WTC11 (cell line): Measurements from ENCODE around the gene SEC23IP. TPM values are rescaled to one million over a fixed set of nuclear protein-coding genes. Genes with fewer than 3 reads are reported as not detected.

Source experiments
- ATAC-seq: fragments of 200-7000 bp; cut with Tn5 transposase; 2 replicates; pipeline ENCODE4 v1.10.0; 2021; ENCODE audit warnings: mild to moderate bottlenecking, moderate library complexity
- CTCF ChIA-PET: fragments of 300-600 bp; sonication (Branson Sonifier 250); formaldehyde crosslinking; loops from one replicate; lab custom pipeline; 2021; ENCODE audit warnings: antibody characterized with exemption; lab: Charles Lee
- POLR2A ChIA-PET: fragments of 350-600 bp; sonication (Branson Sonifier 250); formaldehyde crosslinking; loops from one replicate; lab custom pipeline; 2021; ENCODE audit warnings: antibody characterized with exemption; lab: Charles Lee
- DNase-seq: peaks from one replicate; pipeline ENCODE4 v3.0.0; 2021; ENCODE audit warnings: low spot score
- H3K27ac Mint-ChIP-seq: 2 replicates; pipeline ENCODE4 v1.8.0; 2021; ENCODE audit warnings: mixed read lengths
- H3K27me3 Mint-ChIP-seq: 2 replicates; pipeline ENCODE4 v1.8.0; 2021; ENCODE audit warnings: low read depth, mild to moderate bottlenecking, moderate library complexity, mixed read lengths
- H3K36me3 Mint-ChIP-seq: 2 replicates; pipeline ENCODE4 v1.8.0; 2021; ENCODE audit warnings: mixed read lengths
- H3K4me1 Mint-ChIP-seq: 2 replicates; pipeline ENCODE4 v1.8.0; 2022; ENCODE audit warnings: mixed read lengths
- H3K4me3 Mint-ChIP-seq: 2 replicates; pipeline ENCODE4 v1.8.0; 2021; ENCODE audit warnings: mild to moderate bottlenecking, moderate library complexity, mixed read lengths
- H3K9me3 Mint-ChIP-seq: 2 replicates; pipeline ENCODE4 v1.8.0; 2021; ENCODE audit warnings: mixed read lengths
- CREM ChIP-seq: sonication (generic); formaldehyde crosslinking; IDR thresholded peaks from 2 replicates; pipeline ENCODE4 v1.8.1; 2022; ENCODE audit warnings: mild to moderate bottlenecking, missing genetic modification reagents, moderate library complexity
- CTCF ChIP-seq: fragments of 200-600 bp; IDR thresholded peaks from 2 replicates; pipeline ENCODE4 v1.8.0; 2022; ENCODE audit warnings: antibody characterized with exemption
- E2F5 ChIP-seq: sonication (generic); formaldehyde crosslinking; IDR thresholded peaks from 2 replicates; pipeline ENCODE4 v1.8.1; 2022; ENCODE audit warnings: mild to moderate bottlenecking, moderate library complexity, missing genetic modification reagents
- ELF4 ChIP-seq: sonication (generic); formaldehyde crosslinking; IDR thresholded peaks from 2 replicates; pipeline ENCODE4 v1.8.1; 2022; ENCODE audit warnings: low read depth, mild to moderate bottlenecking, moderate library complexity, missing genetic modification reagents
- ESRRA ChIP-seq: sonication (generic); formaldehyde crosslinking; IDR thresholded peaks from 2 replicates; pipeline ENCODE4 v1.8.1; 2022; ENCODE audit warnings: mild to moderate bottlenecking, missing genetic modification reagents, borderline replicate concordance
- ETV6 ChIP-seq: sonication (generic); formaldehyde crosslinking; IDR thresholded peaks from 2 replicates; pipeline ENCODE4 v1.8.1; 2022; ENCODE audit warnings: mild to moderate bottlenecking, missing genetic modification reagents
- FOXP1 ChIP-seq: sonication (generic); formaldehyde crosslinking; IDR thresholded peaks from 2 replicates; pipeline ENCODE4 v1.8.0; 2022; ENCODE audit warnings: missing genetic modification reagents, mild to moderate bottlenecking, moderate library complexity, borderline replicate concordance
- FOXP4 ChIP-seq: sonication (generic); formaldehyde crosslinking; IDR thresholded peaks from 2 replicates; pipeline ENCODE4 v1.8.0; 2022; ENCODE audit warnings: mild to moderate bottlenecking, missing genetic modification reagents
- GTF2I ChIP-seq: fragments of 250-450 bp; sonication (Bioruptor Pico); conservative IDR thresholded peaks from 2 replicates; pipeline ENCODE4 v1.4.0; 2021; ENCODE audit warnings: mild to moderate bottlenecking
- MLX ChIP-seq: sonication (generic); formaldehyde crosslinking; IDR thresholded peaks from 2 replicates; pipeline ENCODE4 v1.8.1; 2023; ENCODE audit warnings: mild to moderate bottlenecking, missing genetic modification reagents, moderate library complexity
- NFYB ChIP-seq: sonication (generic); formaldehyde crosslinking; conservative IDR thresholded peaks from 2 replicates; pipeline ENCODE4 v1.8.0; 2022; ENCODE audit warnings: low read depth, missing genetic modification reagents
- PRDM15 ChIP-seq: sonication (generic); formaldehyde crosslinking; IDR thresholded peaks from 2 replicates; pipeline ENCODE4 v1.8.0; 2022; ENCODE audit warnings: missing genetic modification reagents
- PRRX2 ChIP-seq: fragments of 250-450 bp; sonication (Bioruptor Pico); IDR thresholded peaks from 2 replicates; pipeline ENCODE4 v1.8.0; 2021; ENCODE audit warnings: mild to moderate bottlenecking
- ZNF121 ChIP-seq: sonication (generic); formaldehyde crosslinking; IDR thresholded peaks from 2 replicates; pipeline ENCODE4 v1.8.0; 2023; ENCODE audit warnings: missing genetic modification reagents
- ZNF512 ChIP-seq: sonication (generic); formaldehyde crosslinking; IDR thresholded peaks from 2 replicates; pipeline ENCODE4 v1.8.1; 2022; ENCODE audit warnings: missing genetic modification reagents, borderline replicate concordance
- total RNA-seq: library from RNA; stranded (reverse); gene quantifications from 3 replicates; pipeline ENCODE4 v1.2.3, GENCODE V29; 2021

SEC23IP gene
- total RNA-seq, 1 experiment from 2014 or later, result 82.3 TPM

- TF ChIP-seq NFYB (CRISPR knock-in tag) (no peak), ELF4 (CRISPR knock-in tag) (no peak), FOXP4 (CRISPR knock-in tag) (no peak), CTCF (no peak)
Measured at GRCh38 chr10:119908166-119908565, 15.6 kb downstream of the SEC23IP start (continued).

GRCh38 chr10:119910689-119911088, 18.2 kb downstream of the SEC23IP start:
- peaks cover 54% of the 10 kb centered on the region for H3K36me3 Mint-ChIP-seq
- TF ChIP-seq ZNF512 (CRISPR knock-in tag), result no peak
- TF ChIP-seq ZNF121 (CRISPR knock-in tag), result 0 out of 2 replicates have a peak, but pooled peaks have one; percentile 36
- TF ChIP-seq, all 79 proteins: peak for 1
- POLR2A ChIA-PET, result no interaction called here

GRCh38 chr10:119917777-119918176, 25.2 kb downstream of the SEC23IP start:
- peaks cover 64% of the 10 kb centered on the region for H3K36me3 Mint-ChIP-seq
- no peaks in the 10 kb centered on the region for H3K9me3 Mint-ChIP-seq

More at GRCh38 chr10:119910689-119911088, 18.2 kb downstream of the SEC23IP start:
- H3K4me1 Mint-ChIP-seq, result no peaks in the 10 kb centered on the region
- H3K4me3 Mint-ChIP-seq, result no peak overlapping the region
- H3K9me3 Mint-ChIP-seq, result no peaks in the 10 kb centered on the region
- ATAC-seq (no peak), DNase-seq (no peak)
- CTCF ChIA-PET, result no interaction called here
- no peaks in the 10 kb centered on the region; the same call in 1 of the 2 replicates for H3K27me3 Mint-ChIP-seq
- no peak overlapping the region for H3K27ac Mint-ChIP-seq

GRCh38 chr10:119919271-119919670, 26.7 kb downstream of the SEC23IP start:
- CTCF ChIA-PET, result interaction anchor here (1.0 kb wide), 1 partner anchor 59 kb away, joined by 4 read pairs; no protein-coding TSS in a partner anchor
- no peak for ATAC-seq
- peaks cover 67% of the 10 kb centered on the region for H3K36me3 Mint-ChIP-seq

More at GRCh38 chr10:119917777-119918176, 25.2 kb downstream of the SEC23IP start:
- no peak for ATAC-seq
- CTCF ChIA-PET, result no interaction called here
- no peak for DNase-seq
- Mint-ChIP-seq H3K27me3 (no peaks in the 10 kb centered on the region), H3K4me1 (no peaks in the 10 kb centered on the region), H3K4me3 (no peak overlapping the region), H3K27ac (no peak overlapping the region)
- POLR2A ChIA-PET, result no interaction called here
- TF ChIP-seq MLX (CRISPR knock-in tag) (no peak), FOXP1 (CRISPR knock-in tag) (no peak)

More at GRCh38 chr10:119919271-119919670, 26.7 kb downstream of the SEC23IP start:
- TF ChIP-seq CREM (no peak), GTF2I (CRISPR knock-in tag) (no peak), ETV6 (no peak), PRRX2 (CRISPR knock-in tag) (no peak), E2F5 (CRISPR knock-in tag) (no peak), ESRRA (CRISPR knock-in tag) (no peak), PRDM15 (CRISPR knock-in tag) (no peak)
- TF ChIP-seq, all 79 proteins: peak for 0
- POLR2A ChIA-PET, result no interaction called here
- H3K27ac Mint-ChIP-seq, result no peak overlapping the region
- DNase-seq, result no peak
- no peaks in the 10 kb centered on the region for H3K4me1 Mint-ChIP-seq
- no peaks in the 10 kb centered on the region for H3K27me3 Mint-ChIP-seq
- H3K4me3 Mint-ChIP-seq, result no peak overlapping the region
- no peaks in the 10 kb centered on the region for H3K9me3 Mint-ChIP-seq
